PFSK-1 (cell line): ENCODE measurements around the gene DNAJB12.

Source experiments
- FOXP2 ChIP-seq: optimal IDR thresholded peaks from 2 replicates; pipeline ENCODE3; 2011; ENCODE audit warnings: borderline replicate concordance, control low read depth, inconsistent platforms; ENCODE audit not compliant: insufficient read depth; ENCODE audit errors: extremely low read length, extremely low read depth
- POLR2AphosphoS5 ChIP-seq: IDR thresholded peaks from 2 replicates; pipeline ENCODE4 v1.6.1; 2012; ENCODE audit warnings: low read depth, mild to moderate bottlenecking, control low read depth, low read length, moderate library complexity
- SIN3A ChIP-seq: IDR thresholded peaks from 2 replicates; pipeline ENCODE4 v1.6.1; 2012; ENCODE audit warnings: mild to moderate bottlenecking, low read length, moderate library complexity, borderline replicate concordance; ENCODE audit not compliant: insufficient read depth
- TAF1 ChIP-seq: IDR thresholded peaks from 2 replicates; pipeline ENCODE4 v1.6.1; 2012; ENCODE audit warnings: low read length, control low read depth, borderline replicate concordance; ENCODE audit not compliant: insufficient read depth
- TF ChIP-seq, protein P1 (sequence below), 2 experiments: IDR thresholded peaks; 2 replicates each; pipeline versions ENCODE4 v1.6.1 to v1.8.0; 2011 to 2012; ENCODE audit warnings: low read depth in 2 of 2, low read length in 2 of 2, control low read depth in 1 of 2, inconsistent platforms in 1 of 2, mild to moderate bottlenecking in 1 of 2, moderate library complexity in 1 of 2; ENCODE audit not compliant: insufficient read depth in 1 of 2

The DNAJB12 gene

DNA sequence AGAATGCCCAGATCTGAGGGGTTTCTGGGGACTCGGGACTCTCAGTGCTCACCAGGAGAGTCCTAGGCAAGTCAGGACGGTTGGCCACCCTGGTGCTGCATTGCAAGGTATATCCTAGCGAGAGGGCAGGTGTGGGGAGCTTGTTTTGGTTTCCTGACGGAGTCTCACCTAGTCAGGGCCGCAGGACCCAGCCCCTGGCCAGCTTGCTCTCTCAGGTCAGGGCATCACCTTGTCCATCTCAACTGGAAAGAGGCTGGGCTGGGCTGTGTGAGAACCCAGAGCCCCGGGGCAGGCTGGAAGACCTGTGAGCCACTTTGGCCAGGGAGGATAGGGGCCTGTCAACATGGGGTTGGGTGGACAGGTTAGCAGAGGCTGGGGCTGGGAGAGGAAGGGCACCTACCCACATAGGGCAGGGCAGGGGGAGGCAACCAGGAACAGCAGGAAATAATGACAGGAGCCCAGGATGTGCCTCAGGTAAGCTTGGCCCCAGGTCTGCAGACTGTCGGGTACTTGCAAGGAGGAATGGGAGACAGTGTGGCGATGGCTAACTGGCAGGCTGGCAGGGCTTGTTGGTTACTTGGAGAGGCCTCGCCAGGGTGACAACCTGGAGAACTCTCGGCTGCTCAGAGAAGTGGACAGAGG lies 31.5 kb downstream of the DNAJB12 start:
- TF ChIP-seq POLR2AphosphoS5 (no peak), FOXP2 (no peak), SIN3A (no peak), TAF1 (no peak)
- TF ChIP-seq, protein P1, sequence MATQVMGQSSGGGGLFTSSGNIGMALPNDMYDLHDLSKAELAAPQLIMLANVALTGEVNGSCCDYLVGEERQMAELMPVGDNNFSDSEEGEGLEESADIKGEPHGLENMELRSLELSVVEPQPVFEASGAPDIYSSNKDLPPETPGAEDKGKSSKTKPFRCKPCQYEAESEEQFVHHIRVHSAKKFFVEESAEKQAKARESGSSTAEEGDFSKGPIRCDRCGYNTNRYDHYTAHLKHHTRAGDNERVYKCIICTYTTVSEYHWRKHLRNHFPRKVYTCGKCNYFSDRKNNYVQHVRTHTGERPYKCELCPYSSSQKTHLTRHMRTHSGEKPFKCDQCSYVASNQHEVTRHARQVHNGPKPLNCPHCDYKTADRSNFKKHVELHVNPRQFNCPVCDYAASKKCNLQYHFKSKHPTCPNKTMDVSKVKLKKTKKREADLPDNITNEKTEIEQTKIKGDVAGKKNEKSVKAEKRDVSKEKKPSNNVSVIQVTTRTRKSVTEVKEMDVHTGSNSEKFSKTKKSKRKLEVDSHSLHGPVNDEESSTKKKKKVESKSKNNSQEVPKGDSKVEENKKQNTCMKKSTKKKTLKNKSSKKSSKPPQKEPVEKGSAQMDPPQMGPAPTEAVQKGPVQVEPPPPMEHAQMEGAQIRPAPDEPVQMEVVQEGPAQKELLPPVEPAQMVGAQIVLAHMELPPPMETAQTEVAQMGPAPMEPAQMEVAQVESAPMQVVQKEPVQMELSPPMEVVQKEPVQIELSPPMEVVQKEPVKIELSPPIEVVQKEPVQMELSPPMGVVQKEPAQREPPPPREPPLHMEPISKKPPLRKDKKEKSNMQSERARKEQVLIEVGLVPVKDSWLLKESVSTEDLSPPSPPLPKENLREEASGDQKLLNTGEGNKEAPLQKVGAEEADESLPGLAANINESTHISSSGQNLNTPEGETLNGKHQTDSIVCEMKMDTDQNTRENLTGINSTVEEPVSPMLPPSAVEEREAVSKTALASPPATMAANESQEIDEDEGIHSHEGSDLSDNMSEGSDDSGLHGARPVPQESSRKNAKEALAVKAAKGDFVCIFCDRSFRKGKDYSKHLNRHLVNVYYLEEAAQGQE (IDR thresholded peaks at IDR 0.05; ENCODE audit: insufficient read depth in 1 of 2, low read depth in 2 of 2, low read length in 2 of 2) = no peak

DNA sequence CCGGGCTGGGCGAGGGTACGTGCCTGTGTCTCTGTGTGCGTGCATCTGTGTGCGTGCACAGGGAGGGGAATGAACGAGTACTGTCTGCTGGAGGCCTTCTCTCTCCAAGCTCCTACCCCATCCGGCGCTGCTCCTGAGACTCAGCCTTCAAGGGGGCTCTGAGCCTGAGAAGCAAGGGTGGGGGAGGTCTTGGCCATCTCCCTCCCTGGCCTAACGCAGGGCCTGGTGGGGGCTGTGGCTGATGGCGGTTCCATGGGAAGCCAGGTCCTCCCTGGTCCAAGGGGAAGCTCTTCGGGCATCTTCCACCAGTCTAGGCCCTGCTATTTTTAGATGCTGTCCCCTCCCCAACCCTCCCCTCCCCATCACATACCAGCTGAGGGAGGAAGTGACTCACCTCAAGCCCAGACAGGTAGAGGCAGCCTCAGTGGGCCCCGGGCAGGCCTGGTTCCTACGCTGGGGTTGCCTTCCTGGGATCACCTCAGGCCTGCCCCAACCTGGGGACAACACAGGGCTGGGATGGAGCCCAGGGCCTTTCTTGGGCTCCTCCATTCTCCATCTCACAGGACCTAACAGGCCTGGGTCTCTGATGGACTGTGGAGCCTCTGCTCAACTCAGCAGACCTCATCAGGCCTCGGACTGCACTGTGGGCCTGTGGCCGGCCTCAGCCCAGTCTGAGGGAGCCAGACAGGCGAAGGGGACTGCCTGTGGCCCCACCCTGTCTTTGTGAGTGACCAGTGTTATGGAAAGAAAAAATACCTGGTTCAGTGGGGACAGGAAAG lies 32.2 kb downstream of the DNAJB12 start:
- TF ChIP-seq POLR2AphosphoS5 = no peak

DNA sequence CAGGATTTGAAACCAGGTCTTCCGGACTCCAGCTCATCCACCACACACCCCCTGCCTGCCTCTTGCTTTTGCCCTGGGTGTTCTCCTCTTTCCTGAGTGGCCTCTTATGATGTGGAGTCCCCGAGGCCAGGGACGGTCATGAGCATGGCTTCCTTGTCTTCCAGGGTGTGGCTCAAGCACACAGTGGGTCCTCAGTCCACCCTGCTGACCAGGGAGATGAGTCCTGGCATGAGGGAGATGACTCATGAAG lies 32.8 kb downstream of the DNAJB12 start:
- TF ChIP-seq TAF1 = no peak
- TF ChIP-seq SIN3A = no peak
- no peak for TF ChIP-seq POLR2AphosphoS5
- TF ChIP-seq, protein P1 (IDR thresholded peaks at IDR 0.05; ENCODE audit: insufficient read depth in 1 of 2, low read depth in 2 of 2, low read length in 2 of 2) = no peak
- TF ChIP-seq FOXP2 = no peak

DNA sequence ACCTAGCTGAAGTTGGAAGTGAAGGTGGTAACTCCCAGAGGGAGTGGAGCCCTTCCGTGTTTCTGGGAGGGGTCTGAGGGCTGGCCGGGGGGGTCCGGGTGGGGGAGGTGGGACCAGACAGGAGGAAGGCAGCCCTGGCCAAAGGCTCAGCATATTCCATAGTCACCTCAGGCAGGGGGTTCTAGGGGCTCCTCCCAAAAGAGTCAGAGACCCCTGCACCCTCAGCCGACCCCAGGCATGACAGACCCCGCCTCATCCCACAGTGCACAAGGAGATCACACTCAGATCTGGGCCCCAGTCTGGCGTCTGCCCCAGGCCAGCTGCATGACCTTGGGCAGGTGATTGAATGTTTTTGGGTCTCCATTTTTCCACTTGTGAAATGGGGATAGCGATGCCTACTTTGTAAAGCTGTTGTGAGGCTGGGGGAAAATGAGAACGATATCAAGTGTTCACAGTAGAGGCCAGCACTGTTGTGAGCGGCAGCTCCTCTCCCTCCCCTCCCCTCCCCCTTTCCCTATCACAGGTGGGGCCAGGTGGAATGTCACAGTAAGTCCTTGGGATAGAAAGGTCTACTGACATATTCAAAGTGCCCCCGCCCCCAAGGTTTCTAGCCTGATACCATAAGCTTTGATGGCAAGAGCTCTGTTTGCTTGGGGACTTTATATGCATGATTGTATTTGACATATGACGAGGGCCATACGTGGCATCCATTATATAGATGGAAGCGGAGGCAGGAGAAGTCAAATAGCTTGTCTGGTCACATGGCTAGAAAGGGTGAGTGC lies 33.3 kb downstream of the DNAJB12 start:
- TF ChIP-seq, protein P1 (IDR thresholded peaks at IDR 0.05; ENCODE audit: insufficient read depth in 1 of 2, low read depth in 2 of 2, low read length in 2 of 2) = no peak
- TF ChIP-seq TAF1 = no peak
- TF ChIP-seq POLR2AphosphoS5 = no peak
- TF ChIP-seq FOXP2 = no peak
- no peak for TF ChIP-seq SIN3A

DNA sequence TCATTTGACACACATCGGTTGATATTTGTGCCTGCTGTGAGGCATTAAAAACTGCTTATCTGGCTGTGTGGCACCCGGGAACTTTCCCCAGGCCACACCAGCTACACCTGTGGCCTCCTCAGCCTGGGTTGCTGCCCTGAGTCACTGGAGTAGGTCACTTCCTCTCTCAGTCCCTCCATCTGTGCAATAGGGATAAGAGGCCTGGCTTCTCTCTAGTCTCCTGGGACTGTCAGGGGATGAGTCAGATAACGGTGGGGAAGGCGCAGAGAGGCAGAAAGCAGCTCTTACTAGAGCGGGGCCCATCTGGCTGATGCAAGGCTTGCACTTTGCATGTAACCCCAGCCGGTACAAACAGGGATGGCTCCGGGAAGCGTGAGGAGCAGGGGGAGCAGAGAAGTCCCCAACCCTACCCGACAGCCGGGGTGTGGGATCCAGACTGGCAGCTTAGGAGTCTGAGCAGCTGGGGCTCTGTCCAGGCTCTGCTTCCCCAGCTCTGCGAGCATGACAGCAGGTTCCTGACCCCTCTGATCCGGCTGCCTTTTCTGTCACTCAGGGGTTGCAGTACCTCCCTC lies 34.0 kb downstream of the DNAJB12 start:
- TF ChIP-seq POLR2AphosphoS5 (peak; percentile 51; the same call in 1 of the 2 replicates), TAF1 (0 out of 2 replicates have a peak, but pooled peaks have one; percentile 23)
- TF ChIP-seq, protein P1 (IDR thresholded peaks at IDR 0.05; ENCODE audit: insufficient read depth in 1 of 2, low read depth in 2 of 2, low read length in 2 of 2) = no peak
